HEK293 (cell line): ENCODE results near the gene PAXX.

Source experiments
- CTCF ChIP-seq: fragments of 450-650 bp; formaldehyde crosslinking; IDR thresholded peaks from 2 replicates; pipeline ENCODE4 v1.5.1; 2016; ENCODE audit warnings: missing biosample characterization, missing genetic modification characterization
- GLIS1 ChIP-seq: fragments of 450-650 bp; formaldehyde crosslinking; IDR thresholded peaks from 2 replicates; pipeline ENCODE4 v1.5.1; 2016; ENCODE audit warnings: missing biosample characterization, missing genetic modification characterization
- HOXD13 ChIP-seq: sonication (generic); formaldehyde crosslinking; IDR thresholded peaks from 2 replicates; pipeline ENCODE4 v1.8.0; 2022; ENCODE audit warnings: missing genetic modification reagents, borderline replicate concordance
- IKZF3 ChIP-seq: fragments of 450-650 bp; IDR thresholded peaks from 2 replicates; pipeline ENCODE4 v1.5.0; 2018; ENCODE audit warnings: missing biosample characterization, mild to moderate bottlenecking, missing genetic modification characterization, moderate library complexity
- PATZ1 ChIP-seq: fragments of 450-650 bp; formaldehyde crosslinking; IDR thresholded peaks from 2 replicates; pipeline ENCODE4 v1.5.1; 2016; ENCODE audit warnings: missing biosample characterization, missing genetic modification characterization
- REPIN1 ChIP-seq: fragments of 450-650 bp; formaldehyde crosslinking; IDR thresholded peaks from 2 replicates; pipeline ENCODE4 v1.5.1; 2017; ENCODE audit warnings: missing biosample characterization, missing genetic modification characterization, low read depth
- SCRT1 ChIP-seq: fragments of 450-650 bp; formaldehyde crosslinking; IDR thresholded peaks from 2 replicates; pipeline ENCODE4 v1.5.1; 2016; ENCODE audit warnings: missing biosample characterization, missing genetic modification characterization, borderline replicate concordance
- ZBTB26 ChIP-seq: fragments of 450-650 bp; formaldehyde crosslinking; optimal IDR thresholded peaks from 2 replicates; pipeline ENCODE3; 2016; ENCODE audit warnings: missing biosample characterization, mild to moderate bottlenecking, missing genetic modification characterization
- ZBTB6 ChIP-seq: fragments of 450-650 bp; formaldehyde crosslinking; IDR thresholded peaks from 2 replicates; pipeline ENCODE4 v1.5.1; 2017; ENCODE audit warnings: missing biosample characterization, missing genetic modification characterization
- ZFHX2 ChIP-seq: fragments of 450-650 bp; formaldehyde crosslinking; conservative IDR thresholded peaks from 2 replicates; pipeline ENCODE4 v1.5.1; 2016; ENCODE audit warnings: missing biosample characterization, missing genetic modification characterization
- ZFP37 ChIP-seq: fragments of 450-650 bp; formaldehyde crosslinking; IDR thresholded peaks from 2 replicates; pipeline ENCODE4 v1.5.1; 2016; ENCODE audit warnings: missing biosample characterization, missing genetic modification characterization
- ZNF121 ChIP-seq: fragments of 450-650 bp; formaldehyde crosslinking; IDR thresholded peaks from 2 replicates; pipeline ENCODE4 v1.5.1; 2016; ENCODE audit warnings: missing biosample characterization, missing genetic modification characterization
- ZNF132 ChIP-seq: fragments of 450-650 bp; formaldehyde crosslinking; IDR thresholded peaks from 2 replicates; pipeline ENCODE4 v1.5.1; 2017; ENCODE audit warnings: missing biosample characterization, missing genetic modification characterization, borderline replicate concordance
- ZNF184 ChIP-seq: fragments of 450-650 bp; IDR thresholded peaks from 2 replicates; pipeline ENCODE4 v1.5.1; 2018; ENCODE audit warnings: missing biosample characterization, mild to moderate bottlenecking, missing genetic modification characterization
- ZNF221 ChIP-seq: fragments of 450-650 bp; formaldehyde crosslinking; IDR thresholded peaks from 2 replicates; pipeline ENCODE4 v1.5.1; 2017; ENCODE audit warnings: missing biosample characterization, missing genetic modification characterization, borderline replicate concordance
- ZNF26 ChIP-seq: fragments of 450-650 bp; formaldehyde crosslinking; IDR thresholded peaks from 2 replicates; pipeline ENCODE4 v1.5.1; 2016; ENCODE audit warnings: missing biosample characterization, missing genetic modification characterization
- ZNF280C ChIP-seq: fragments of 450-650 bp; formaldehyde crosslinking; IDR thresholded peaks from 2 replicates; pipeline ENCODE4 v1.5.1; 2016; ENCODE audit warnings: missing biosample characterization, missing genetic modification characterization
- ZNF311 ChIP-seq: fragments of 450-650 bp; formaldehyde crosslinking; IDR thresholded peaks from 2 replicates; pipeline ENCODE4 v1.5.1; 2017; ENCODE audit warnings: missing biosample characterization, missing genetic modification characterization, borderline replicate concordance
- ZNF350 ChIP-seq: fragments of 450-650 bp; formaldehyde crosslinking; IDR thresholded peaks from 2 replicates; pipeline ENCODE4 v1.5.0; 2017; ENCODE audit warnings: missing biosample characterization, mild to moderate bottlenecking, missing genetic modification characterization
- ZNF426 ChIP-seq: fragments of 450-650 bp; formaldehyde crosslinking; IDR thresholded peaks from 2 replicates; pipeline ENCODE4 v1.5.1; 2017; ENCODE audit warnings: missing biosample characterization, missing genetic modification characterization, mild to moderate bottlenecking, inconsistent platforms, moderate library complexity
- ZNF449 ChIP-seq: fragments of 450-650 bp; formaldehyde crosslinking; IDR thresholded peaks from 2 replicates; pipeline ENCODE4 v1.5.1; 2017; ENCODE audit warnings: missing biosample characterization, mild to moderate bottlenecking, missing genetic modification characterization, moderate library complexity
- ZNF501 ChIP-seq: fragments of 450-650 bp; formaldehyde crosslinking; IDR thresholded peaks from 2 replicates; pipeline ENCODE4 v1.5.1; 2016; ENCODE audit warnings: missing biosample characterization, missing genetic modification characterization
- ZNF521 ChIP-seq: fragments of 450-650 bp; formaldehyde crosslinking; IDR thresholded peaks from 2 replicates; pipeline ENCODE4 v1.5.1; 2017; ENCODE audit warnings: missing biosample characterization, mild to moderate bottlenecking, missing genetic modification characterization
- ZNF530 ChIP-seq: fragments of 450-650 bp; formaldehyde crosslinking; IDR thresholded peaks from 2 replicates; pipeline ENCODE4 v1.5.1; 2016; ENCODE audit warnings: low read depth, missing biosample characterization, missing genetic modification characterization
- ZNF549 ChIP-seq: fragments of 450-650 bp; IDR thresholded peaks from 2 replicates; pipeline ENCODE4 v1.5.1; 2018; ENCODE audit warnings: missing biosample characterization, missing genetic modification characterization, mild to moderate bottlenecking, inconsistent platforms, moderate library complexity
- ZNF670 ChIP-seq: fragments of 450-650 bp; formaldehyde crosslinking; IDR thresholded peaks from 2 replicates; pipeline ENCODE4 v1.5.1; 2016; ENCODE audit warnings: missing biosample characterization, missing genetic modification characterization, low read depth
- ZNF791 ChIP-seq: fragments of 450-650 bp; formaldehyde crosslinking; IDR thresholded peaks from 2 replicates; pipeline ENCODE4 v1.5.1; 2016; ENCODE audit warnings: missing biosample characterization, missing genetic modification characterization
- ZXDB ChIP-seq: fragments of 450-650 bp; formaldehyde crosslinking; IDR thresholded peaks from 2 replicates; pipeline ENCODE4 v1.5.1; 2016; ENCODE audit warnings: missing biosample characterization, missing genetic modification characterization

Gene PAXX

GRCh38 chr9:137028263-137029057 lies 36.2 kb downstream of the PAXX start (continued):
- TF ChIP-seq ZBTB6, result no peak
- no peak for TF ChIP-seq SCRT1 (tag by site-specific recombination)
- peak; percentile 57 for TF ChIP-seq CTCF (tag by site-specific recombination)
- peak; percentile 25; the same call in 1 of the 2 replicates for TF ChIP-seq ZNF449 (tag by site-specific recombination)
- TF ChIP-seq IKZF3 (tag by site-specific recombination), result 0 out of 2 replicates have a peak, but pooled peaks have one; percentile 48
- peak; percentile 67 for TF ChIP-seq ZBTB26 (tag by site-specific recombination)
- TF ChIP-seq ZNF530, result no peak
- TF ChIP-seq ZNF501, result no peak
- 0 out of 2 replicates have a peak, but pooled peaks have one; percentile 2 for TF ChIP-seq ZFP37 (tag by site-specific recombination)
- TF ChIP-seq PATZ1 (tag by site-specific recombination), result peak; percentile 84
- peak; percentile 77 for TF ChIP-seq ZXDB (tag by site-specific recombination)
- no peak for TF ChIP-seq ZNF311 (tag by site-specific recombination)
- TF ChIP-seq ZNF280C (tag by site-specific recombination), result no peak
- TF ChIP-seq ZFHX2 (tag by site-specific recombination), result peak; percentile 88
- TF ChIP-seq ZNF791 (tag by site-specific recombination), result no peak
- TF ChIP-seq ZNF121 (tag by site-specific recombination), result no peak
- TF ChIP-seq HOXD13 (CRISPR knock-in tag), result no peak
- no peak for TF ChIP-seq ZNF26 (tag by site-specific recombination)
- TF ChIP-seq ZNF549 (tag by site-specific recombination), result no peak
- TF ChIP-seq ZNF426, result no peak
- no peak for TF ChIP-seq ZNF132 (tag by site-specific recombination)
- no peak for TF ChIP-seq ZNF521 (tag by site-specific recombination)
- TF ChIP-seq ZNF670 (tag by site-specific recombination), result no peak
- TF ChIP-seq ZNF184, result no peak
- no peak for TF ChIP-seq ZNF350 (tag by site-specific recombination)
- TF ChIP-seq REPIN1 (tag by site-specific recombination), result no peak
- no peak for TF ChIP-seq ZNF221 (tag by site-specific recombination)
- TF ChIP-seq GLIS1 (tag by site-specific recombination), result peak; percentile 94
